Adrenal gland (tissue), 5 donors: ENCODE data around the gene MAP1B.

Experiments
- CTCF ChIP-seq, 6 experiments: fragments of 450-650 bp in 4 of 6; fragments of 200-600 bp in 2 of 6; sonication (generic) in 1 of 6; IDR thresholded peaks; 1 replicate in 5 of 6; 2 replicates in 1 of 6; pipeline versions ENCODE4 v1.5.1 to v1.8.0; 2016 to 2021; ENCODE audit warnings: antibody characterized with exemption in 6 of 6, mild to moderate bottlenecking in 2 of 6, moderate library complexity in 1 of 6
- POLR2A ChIP-seq, 2 donors: fragments of 450-650 bp; IDR thresholded peaks; one replicate each; pipeline ENCODE4 v1.6.1; 2017; ENCODE audit warnings: antibody characterized with exemption in 2 of 2, mild to moderate bottlenecking in 2 of 2, moderate library complexity in 1 of 2
- donor health status: DM: no; HTN: no; CAD: no.

- no peak for TF ChIP-seq CTCF (IDR thresholded peaks at IDR 0.05)
- TF ChIP-seq POLR2A (IDR thresholded peaks at IDR 0.05), result no peak
Observed at GRCh38 chr5:72179028-72179815, 71.9 kb downstream of the MAP1B start.
